Middle frontal gyrus (tissue), 1 donor: ENCODE results near the gene RAMP1.
A peak's percentile ranks its signal among the peaks of the same experiment; 100 is the strongest.
"Not testable (repeated sequence)": the region's sequence is repeated elsewhere in the genome, so short reads cannot be mapped to it uniquely, and the experiment has no call there.

Experiments used
- DNase-seq: peaks from one replicate; pipeline ENCODE4 v3.0.0-alpha.2; 2015; ENCODE audit warnings: low spot score; ENCODE audit errors: extremely low spot score

RAMP1 gene

GRCh38 chr2:237859533-237860272 lies at the start of gene RAMP1:
RAMP1 (plus strand) TSS chr2:237859623; CDS start chr2:237859676, 53 bp downstream.
- DNase-seq, result no peak

- no peak for DNase-seq
These were observed 43.8 kb upstream of the RAMP1 start for GRCh38 chr2:237815637-237816036.

- no peak for DNase-seq
These were observed 42.9 kb upstream of the RAMP1 start for GRCh38 chr2:237816531-237816930.

- no peak for DNase-seq
These were observed 41.4 kb upstream of the RAMP1 start for GRCh38 chr2:237818066-237818473.

GRCh38 chr2:237819231-237819630 lies 40.2 kb upstream of the RAMP1 start:
- no peak for DNase-seq

GRCh38 chr2:237820421-237820820 lies 39.0 kb upstream of the RAMP1 start:
- no peak for DNase-seq

- DNase-seq, result no peak
These were observed 35.9 kb upstream of the RAMP1 start for GRCh38 chr2:237823544-237823943.

GRCh38 chr2:237824085-237824484 lies 35.3 kb upstream of the RAMP1 start:
- no peak for DNase-seq

GRCh38 chr2:237827421-237827987 lies 31.9 kb upstream of the RAMP1 start:
- no peak for DNase-seq

- DNase-seq, result no peak
These were observed 28.9 kb upstream of the RAMP1 start for GRCh38 chr2:237830522-237830921.

- DNase-seq, result no peak
These were observed 25.9 kb upstream of the RAMP1 start for GRCh38 chr2:237833546-237833945.

- no peak for DNase-seq
These were observed 24.1 kb upstream of the RAMP1 start for GRCh38 chr2:237835372-237835771.

- DNase-seq, result no peak
These were observed 18.4 kb upstream of the RAMP1 start for GRCh38 chr2:237841051-237841450.

GRCh38 chr2:237848940-237849339 lies 10.5 kb upstream of the RAMP1 start:
- DNase-seq, result not testable (repeated sequence)

GRCh38 chr2:237854295-237854694 lies 5.1 kb upstream of the RAMP1 start:
- DNase-seq, result no peak

- DNase-seq, result no peak
These were observed 1.6 kb upstream of the RAMP1 start for GRCh38 chr2:237857791-237858190.

- DNase-seq, result peak; percentile 35
These were observed 935 bp upstream of the RAMP1 start for GRCh38 chr2:237858294-237859081.

- no peak for DNase-seq
These were observed 365 bp upstream of the RAMP1 start for GRCh38 chr2:237859082-237859433.

- DNase-seq, result no peak
These were observed 981 bp downstream of the RAMP1 start for GRCh38 chr2:237860273-237860935.

- DNase-seq, result no peak
These were observed 2.6 kb downstream of the RAMP1 start for GRCh38 chr2:237861875-237862527.

GRCh38 chr2:237862528-237862895 lies 3.1 kb downstream of the RAMP1 start:
- no peak for DNase-seq
